Measurements from ENCODE around the gene MBNL2.

The MBNL2 gene

DNA sequence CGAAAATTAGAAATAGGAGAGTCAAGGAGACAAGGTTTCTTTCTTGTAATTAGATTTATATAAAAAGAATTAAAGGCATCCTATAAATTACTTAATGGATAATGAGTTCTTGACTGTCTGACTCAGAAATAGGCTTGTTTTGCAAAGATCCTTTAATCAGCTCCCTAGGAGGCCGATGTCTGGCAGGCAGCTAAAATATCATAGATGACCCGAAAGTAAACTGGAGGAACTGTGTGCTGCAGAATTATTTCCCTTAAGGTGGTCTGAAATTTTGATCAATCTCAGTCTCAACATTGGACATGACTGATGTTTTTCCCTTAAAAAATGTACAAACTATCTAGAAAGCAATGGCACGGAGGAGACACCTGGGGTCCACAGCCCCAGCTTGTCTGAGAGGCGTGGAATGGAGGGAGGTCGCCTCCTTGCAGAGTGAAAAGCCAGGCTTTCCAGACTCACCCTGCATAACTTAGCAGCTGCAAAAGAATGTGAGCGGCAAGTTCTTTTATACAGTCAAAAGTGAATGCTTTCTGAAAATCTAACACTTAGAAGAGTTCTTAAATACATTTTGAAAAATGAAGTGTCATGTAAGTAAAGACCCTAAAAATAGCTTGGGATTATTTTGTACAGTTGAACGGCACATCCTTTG, 44.8 kb downstream of the MBNL2 start:
- Histone ChIP-seq H3K9me2 (replicated peaks; ENCODE audit: control insufficient read depth, low read length) (no peaks in the 10 kb centered on the region), H3F3A (ENCODE audit: control insufficient read depth, insufficient read depth) (no peaks in the 10 kb centered on the region), H4K20me1 (ENCODE audit: control insufficient read depth, insufficient read depth, low read depth, low read length) (no peaks in the 10 kb centered on the region), H3K79me2 (ENCODE audit: control insufficient read depth, low read length) (no peaks in the 10 kb centered on the region), H3K27ac (ENCODE audit: low read depth, low read length) (no peak overlapping the region), H3K4me2 (ENCODE audit: low read length) (no peak overlapping the region), H3K4me3 (ENCODE audit: low read length) (no peak overlapping the region), H3K9me3 (ENCODE audit: control insufficient read depth, insufficient read depth, low read length) (no peaks in the 10 kb centered on the region), H3K4me1 (ENCODE audit: control insufficient read depth, low read length) (no peaks in the 10 kb centered on the region), H3K36me3 (ENCODE audit: control insufficient read depth, low read length) (no peaks in the 10 kb centered on the region), H3K27me3 (ENCODE audit: control insufficient read depth, low read length) (no peaks in the 10 kb centered on the region)
- no peak for TF ChIP-seq EZH2phosphoT487 (IDR thresholded peaks at IDR 0.05; ENCODE audit: borderline replicate concordance, low read length)
- TF ChIP-seq, protein P1, sequence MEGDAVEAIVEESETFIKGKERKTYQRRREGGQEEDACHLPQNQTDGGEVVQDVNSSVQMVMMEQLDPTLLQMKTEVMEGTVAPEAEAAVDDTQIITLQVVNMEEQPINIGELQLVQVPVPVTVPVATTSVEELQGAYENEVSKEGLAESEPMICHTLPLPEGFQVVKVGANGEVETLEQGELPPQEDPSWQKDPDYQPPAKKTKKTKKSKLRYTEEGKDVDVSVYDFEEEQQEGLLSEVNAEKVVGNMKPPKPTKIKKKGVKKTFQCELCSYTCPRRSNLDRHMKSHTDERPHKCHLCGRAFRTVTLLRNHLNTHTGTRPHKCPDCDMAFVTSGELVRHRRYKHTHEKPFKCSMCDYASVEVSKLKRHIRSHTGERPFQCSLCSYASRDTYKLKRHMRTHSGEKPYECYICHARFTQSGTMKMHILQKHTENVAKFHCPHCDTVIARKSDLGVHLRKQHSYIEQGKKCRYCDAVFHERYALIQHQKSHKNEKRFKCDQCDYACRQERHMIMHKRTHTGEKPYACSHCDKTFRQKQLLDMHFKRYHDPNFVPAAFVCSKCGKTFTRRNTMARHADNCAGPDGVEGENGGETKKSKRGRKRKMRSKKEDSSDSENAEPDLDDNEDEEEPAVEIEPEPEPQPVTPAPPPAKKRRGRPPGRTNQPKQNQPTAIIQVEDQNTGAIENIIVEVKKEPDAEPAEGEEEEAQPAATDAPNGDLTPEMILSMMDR (IDR thresholded peaks at IDR 0.05; ENCODE audit: low read depth, low read length, poor library complexity, severe bottlenecking) = no peak

DNA sequence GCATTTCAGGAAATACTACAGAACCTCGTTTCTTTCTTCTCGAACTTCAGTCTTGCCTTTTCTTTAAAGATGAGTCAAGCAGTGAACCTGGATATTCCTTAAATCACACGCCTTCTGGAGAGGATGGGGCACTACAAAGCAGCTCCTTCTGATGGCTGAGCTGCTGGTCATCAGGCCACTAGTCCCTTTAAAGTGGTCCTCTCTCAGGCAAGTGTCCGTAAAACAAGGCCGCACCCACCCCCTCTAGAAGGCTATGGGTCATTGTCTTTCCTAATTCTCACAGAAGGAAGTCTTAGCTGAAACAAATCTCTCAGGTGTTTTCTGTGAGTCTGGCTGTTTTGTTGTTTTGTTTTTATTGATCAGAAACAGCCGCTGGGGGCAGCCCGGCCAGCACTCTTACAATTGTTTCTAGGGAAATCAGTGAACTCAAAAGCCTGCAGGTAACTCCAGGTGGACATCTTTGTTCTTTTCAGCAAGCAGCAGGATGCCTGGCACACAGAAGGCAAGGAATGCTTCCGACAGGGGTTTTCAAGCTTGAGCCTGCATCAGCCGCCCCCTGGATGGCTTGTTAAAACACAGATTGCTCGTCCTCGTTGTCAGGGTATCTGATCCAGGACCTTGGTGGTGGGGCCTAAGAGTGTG, 45.4 kb downstream of the MBNL2 start:
- H3K4me3 ChIP-seq (ENCODE audit: low read length) = no peak overlapping the region
- TF ChIP-seq, protein P1 (IDR thresholded peaks at IDR 0.05; ENCODE audit: low read depth, low read length, poor library complexity, severe bottlenecking) = no peak
- no peak for TF ChIP-seq EZH2phosphoT487 (IDR thresholded peaks at IDR 0.05; ENCODE audit: borderline replicate concordance, low read length)
- no peaks in the 10 kb centered on the region for H3K36me3 ChIP-seq (ENCODE audit: control insufficient read depth, low read length)
- H3K27ac ChIP-seq (ENCODE audit: low read depth, low read length) = no peak overlapping the region
- no peaks in the 10 kb centered on the region for H3K9me2 ChIP-seq (replicated peaks; ENCODE audit: control insufficient read depth, low read length)
- no peaks in the 10 kb centered on the region for H3F3A ChIP-seq (ENCODE audit: control insufficient read depth, insufficient read depth)
- H3K79me2 ChIP-seq (ENCODE audit: control insufficient read depth, low read length) = no peaks in the 10 kb centered on the region
- no peaks in the 10 kb centered on the region for H3K9me3 ChIP-seq (ENCODE audit: control insufficient read depth, insufficient read depth, low read length)
- no peak overlapping the region for H3K4me2 ChIP-seq (ENCODE audit: low read length)
- no peaks in the 10 kb centered on the region for H4K20me1 ChIP-seq (ENCODE audit: control insufficient read depth, insufficient read depth, low read depth, low read length)
- no peaks in the 10 kb centered on the region for H3K27me3 ChIP-seq (ENCODE audit: control insufficient read depth, low read length)
- no peaks in the 10 kb centered on the region for H3K4me1 ChIP-seq (ENCODE audit: control insufficient read depth, low read length)

DNA sequence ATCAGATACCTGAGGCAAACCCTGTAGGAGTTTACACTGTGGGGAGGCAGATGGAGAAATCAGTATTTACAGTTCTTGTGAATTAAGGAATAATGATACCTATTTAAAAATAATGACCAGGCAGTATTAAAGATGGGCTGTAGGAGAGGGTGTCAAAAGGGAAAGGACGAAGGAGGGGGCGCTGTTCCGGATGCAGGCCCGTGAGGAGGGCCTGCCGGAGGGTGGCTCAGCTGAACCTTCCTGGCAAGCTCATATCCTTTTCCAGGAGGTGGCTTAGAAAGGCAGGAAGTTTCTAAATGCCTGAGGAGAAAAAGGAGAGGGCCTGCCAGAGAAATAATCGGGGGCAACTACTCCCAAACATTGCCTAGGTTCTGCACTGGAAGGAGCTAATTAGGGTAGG, 46.6 kb downstream of the MBNL2 start:
- no peaks in the 10 kb centered on the region for H3K9me3 ChIP-seq (ENCODE audit: control insufficient read depth, insufficient read depth, low read length)
- no peaks in the 10 kb centered on the region for H3K4me1 ChIP-seq (ENCODE audit: control insufficient read depth, low read length)
- peaks cover 4% of the 10 kb centered on the region for H3K79me2 ChIP-seq (ENCODE audit: control insufficient read depth, low read length)
- H3K9me2 ChIP-seq (replicated peaks; ENCODE audit: control insufficient read depth, low read length) = no peaks in the 10 kb centered on the region
- no peaks in the 10 kb centered on the region for H3F3A ChIP-seq (ENCODE audit: control insufficient read depth, insufficient read depth)
- no peak overlapping the region for H3K4me3 ChIP-seq (ENCODE audit: low read length)
- no peak for TF ChIP-seq EZH2phosphoT487 (IDR thresholded peaks at IDR 0.05; ENCODE audit: borderline replicate concordance, low read length)
- TF ChIP-seq, protein P1 (IDR thresholded peaks at IDR 0.05; ENCODE audit: low read depth, low read length, poor library complexity, severe bottlenecking) = no peak
- no peak overlapping the region for H3K27ac ChIP-seq (ENCODE audit: low read depth, low read length)
- no peaks in the 10 kb centered on the region for H3K36me3 ChIP-seq (ENCODE audit: control insufficient read depth, low read length)
- H3K27me3 ChIP-seq (ENCODE audit: control insufficient read depth, low read length) = no peaks in the 10 kb centered on the region
- H4K20me1 ChIP-seq (ENCODE audit: control insufficient read depth, insufficient read depth, low read depth, low read length) = no peaks in the 10 kb centered on the region
- no peak overlapping the region for H3K4me2 ChIP-seq (ENCODE audit: low read length)

Data from DOHH2 (cell line).